H1 (cell line): ENCODE measurements around the gene RPS29. TPM values are rescaled to one million over a fixed set of nuclear protein-coding genes. Genes with fewer than 3 reads are reported as not detected.

Experiments used
- ASH2L ChIP-seq: fragments of 200-600, 300-600 bp; sonication (generic); IDR thresholded peaks from one replicate; pipeline ENCODE4 v1.7.1; 2017; ENCODE audit warnings: low read length
- CREB1 ChIP-seq: IDR thresholded peaks from 2 replicates; pipeline ENCODE4 v1.6.1; 2012; ENCODE audit warnings: inconsistent platforms
- CTCF ChIP-seq, 3 experiments: IDR thresholded peaks; 1 replicate in 2 of 3; 2 replicates in 1 of 3; pipeline versions ENCODE4 v1.5.1 to v1.6.1; 2011; ENCODE audit warnings: low read length in 3 of 3, mild to moderate bottlenecking in 3 of 3, inconsistent platforms in 2 of 3, low read depth in 1 of 3, moderate library complexity in 1 of 3; ENCODE audit not compliant: insufficient read depth in 1 of 3; ENCODE audit errors: control extremely low read depth in 1 of 3
- EZH2 ChIP-seq: fragments of 200-600 bp; sonication (generic); IDR thresholded peaks from 2 replicates; pipeline ENCODE4 v1.7.1; 2012; ENCODE audit warnings: low read depth, mild to moderate bottlenecking, moderate library complexity, low read length, inconsistent platforms; ENCODE audit not compliant: severe bottlenecking
- JUN ChIP-seq: IDR thresholded peaks from 2 replicates; pipeline ENCODE4 v1.6.1; 2011; ENCODE audit warnings: low read depth, mild to moderate bottlenecking, improper control_type of control experiment, low read length
- JUND ChIP-seq: IDR thresholded peaks from 2 replicates; pipeline ENCODE4 v1.6.1; 2011; ENCODE audit warnings: mild to moderate bottlenecking, improper control_type of control experiment, low read length
- RBBP5 ChIP-seq: IDR thresholded peaks from 2 replicates; pipeline ENCODE4 v1.7.1; 2012; ENCODE audit warnings: low read depth, mild to moderate bottlenecking, inconsistent platforms, low read length, moderate library complexity, borderline replicate concordance
- SP4 ChIP-seq: IDR thresholded peaks from 2 replicates; pipeline ENCODE4 v1.6.1; 2012; ENCODE audit warnings: low read length, inconsistent platforms
- SRF ChIP-seq: IDR thresholded peaks from 2 replicates; pipeline ENCODE4 v1.6.1; 2011; ENCODE audit warnings: mild to moderate bottlenecking, low read depth, low read length, moderate library complexity
- SUZ12 ChIP-seq: fragments of 200-600 bp; sonication (generic); IDR thresholded peaks from 2 replicates; pipeline ENCODE4 v1.6.1; 2012; ENCODE audit warnings: mild to moderate bottlenecking, inconsistent platforms, low read length, moderate library complexity, mixed read lengths
- YY1 ChIP-seq: IDR thresholded peaks from 2 replicates; pipeline ENCODE4 v1.6.1; 2011; ENCODE audit warnings: low read depth, mild to moderate bottlenecking, low read length
- polyA plus RNA-seq, 7 experiments: library from polyadenylated mRNA; depleted of rRNA in 3 of 7; stranded (reverse) in 5 of 7; unstranded in 2 of 7; fragments of >200 nt in 5 of 7; fragments of 200-250 nt in 2 of 7; gene quantifications; 1 replicate in 5 of 7; 2 replicates in 1 of 7; 4 replicates in 1 of 7; pipeline versions ENCODE4 v1.2.1 to v1.2.3, GENCODE V29; 2011 to 2013; ENCODE audit warnings: missing spikeins in 2 of 7, mixed read lengths in 2 of 7
- total RNA-seq: library from RNA; stranded (reverse); fragmentation: NEBNext Ultra II Directional; extraction: Animal tissue kit (Norgen Biotek cat#: 25700); gene quantifications from 2 replicates; pipeline ENCODE4 v1.2.1, GENCODE V29; 2021
- TF ChIP-seq, protein P1 (sequence below): IDR thresholded peaks from 2 replicates; pipeline ENCODE4 v1.6.1; 2012; ENCODE audit warnings: inconsistent platforms

RPS29 gene
- total and polyA plus RNA-seq, 2 of the 8 experiments (the other 6 are each of a cell fraction or from before 2014, with no cell fraction given), result 2,193 to 23,165 TPM

GRCh38 chr14:49634547-49635334, 48.6 kb upstream of the RPS29 start, which contains the start of gene DNAAF2 (continued):
- TF ChIP-seq RBBP5 (peak; percentile 62; the same call in 1 of the 2 replicates), JUN (no peak), CREB1 (0 out of 2 replicates have a peak, but pooled peaks have one; percentile 7), JUND (no peak), ASH2L (no peak), SP4 (no peak), SRF (no peak), CTCF (IDR thresholded peaks at IDR 0.05; ENCODE audit: control extremely low read depth in 1 of 3, insufficient read depth in 1 of 3, low read depth in 1 of 3, low read length in 3 of 3) (no peak), SUZ12 (no peak), EZH2 (no peak), YY1 (no peak)
- TF ChIP-seq, protein P1, sequence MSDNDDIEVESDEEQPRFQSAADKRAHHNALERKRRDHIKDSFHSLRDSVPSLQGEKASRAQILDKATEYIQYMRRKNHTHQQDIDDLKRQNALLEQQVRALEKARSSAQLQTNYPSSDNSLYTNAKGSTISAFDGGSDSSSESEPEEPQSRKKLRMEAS, result peak; percentile 86
